Measurements from ENCODE around the gene RTN3.
"Not testable (repeated sequence)": the region's sequence is repeated elsewhere in the genome, so short reads cannot be mapped to it uniquely, and the experiment has no call there.

The RTN3 gene

GRCh38 chr11:63680834-63681320, 423 bp upstream of the RTN3 start:
- in situ Hi-C loops (cut with MboI; ENCODE audit: low sequenced_read_pairs): no loop called here

GRCh38 chr11:63682066-63683021, 1.0 kb downstream of the RTN3 start:
- in situ Hi-C loops (cut with MboI; ENCODE audit: low sequenced_read_pairs): no loop called here

- in situ Hi-C loops (cut with MboI; ENCODE audit: low sequenced_read_pairs): no loop called here
These were observed 2.1 kb downstream of the RTN3 start for GRCh38 chr11:63683133-63683991.

GRCh38 chr11:63685158-63685721, 3.9 kb downstream of the RTN3 start:
- in situ Hi-C loops (cut with MboI; ENCODE audit: low sequenced_read_pairs): not testable (repeated sequence)

- in situ Hi-C loops (cut with MboI; ENCODE audit: low sequenced_read_pairs): no loop called here
These were observed 5.6 kb downstream of the RTN3 start for GRCh38 chr11:63686926-63687325.

- in situ Hi-C loops (cut with MboI; ENCODE audit: low sequenced_read_pairs): no loop called here
These were observed 6.5 kb downstream of the RTN3 start for GRCh38 chr11:63687845-63688244.

- in situ Hi-C loops (cut with MboI; ENCODE audit: low sequenced_read_pairs): no loop called here
These were observed 13.3 kb downstream of the RTN3 start for GRCh38 chr11:63694596-63694995.

GRCh38 chr11:63698976-63699733, 17.9 kb downstream of the RTN3 start:
- in situ Hi-C loops (cut with MboI; ENCODE audit: low sequenced_read_pairs): no loop called here

- in situ Hi-C loops (cut with MboI; ENCODE audit: low sequenced_read_pairs): no loop called here
These were observed 18.6 kb downstream of the RTN3 start for GRCh38 chr11:63699896-63700295.

GRCh38 chr11:63705526-63705925, 24.2 kb downstream of the RTN3 start:
- in situ Hi-C loops (cut with MboI; ENCODE audit: low sequenced_read_pairs): no loop called here

- in situ Hi-C loops (cut with MboI; ENCODE audit: low sequenced_read_pairs): no loop called here
These were observed 27.5 kb downstream of the RTN3 start for GRCh38 chr11:63708764-63709163.

GRCh38 chr11:63709336-63709884, 28.1 kb downstream of the RTN3 start:
- in situ Hi-C loops (cut with MboI; ENCODE audit: low sequenced_read_pairs): no loop called here

GRCh38 chr11:63710476-63711217, 29.3 kb downstream of the RTN3 start:
- in situ Hi-C loops (cut with MboI; ENCODE audit: low sequenced_read_pairs): no loop called here

GRCh38 chr11:63711838-63712237, 30.5 kb downstream of the RTN3 start:
- in situ Hi-C loops (cut with MboI; ENCODE audit: low sequenced_read_pairs): no loop called here

GRCh38 chr11:63713766-63714165, 32.5 kb downstream of the RTN3 start:
- in situ Hi-C loops (cut with MboI; ENCODE audit: low sequenced_read_pairs): no loop called here

- in situ Hi-C loops (cut with MboI; ENCODE audit: low sequenced_read_pairs): no loop called here
These were observed 34.7 kb downstream of the RTN3 start for GRCh38 chr11:63716046-63716445.

GRCh38 chr11:63719001-63719400, 37.7 kb downstream of the RTN3 start:
- in situ Hi-C loops (cut with MboI; ENCODE audit: low sequenced_read_pairs): no loop called here

GRCh38 chr11:63719987-63720386, 38.7 kb downstream of the RTN3 start:
- in situ Hi-C loops (cut with MboI; ENCODE audit: low sequenced_read_pairs): no loop called here

GRCh38 chr11:63720611-63721010, 39.3 kb downstream of the RTN3 start:
- in situ Hi-C loops (cut with MboI; ENCODE audit: low sequenced_read_pairs): no loop called here

All from hTERT RPE-1 (cell line).